CD4-positive, alpha-beta T cell treated with Interleukin-6 at 100 ng/mL for 8 hours (primary cell): ENCODE data around the gene PSORS1C1.
"Not testable (repeated sequence)": the region's sequence is repeated elsewhere in the genome, so short reads cannot be mapped to it uniquely, and the experiment has no call there.

ENCODE experiments used
- DNase-seq: peaks from one replicate; pipeline ENCODE4 v3.0.0-alpha.2; 2020; ENCODE audit warnings: mixed read lengths, low spot score

Gene PSORS1C1

GRCh38 chr6:31178143-31179041, 63.8 kb downstream of the PSORS1C1 start:
- no peak for DNase-seq

GRCh38 chr6:31179042-31179386, 64.4 kb downstream of the PSORS1C1 start:
- DNase-seq, result no peak

- no peak for DNase-seq
Observed at GRCh38 chr6:31179896-31180295, 65.3 kb downstream of the PSORS1C1 start.

- DNase-seq, result peak; percentile 76
Observed at GRCh38 chr6:31180500-31180899, 65.9 kb downstream of the PSORS1C1 start.

- not testable (repeated sequence) for DNase-seq
Observed at GRCh38 chr6:31183287-31183686, 68.7 kb downstream of the PSORS1C1 start.

GRCh38 chr6:31183859-31184258, 69.3 kb downstream of the PSORS1C1 start:
- DNase-seq, result not testable (repeated sequence)

- DNase-seq, result not testable (repeated sequence)
Observed at GRCh38 chr6:31185695-31186051, 71.1 kb downstream of the PSORS1C1 start.

- no peak for DNase-seq
Observed at GRCh38 chr6:31186052-31186734, 71.6 kb downstream of the PSORS1C1 start.

- no peak for DNase-seq
Observed at GRCh38 chr6:31187780-31188194, 73.2 kb downstream of the PSORS1C1 start.

- DNase-seq, result not testable (repeated sequence)
Observed at GRCh38 chr6:31189223-31189622, 74.6 kb downstream of the PSORS1C1 start.
